OCI-LY7 (cell line): Measurements from ENCODE around the gene ZNF283. TPM values are rescaled to one million over a fixed set of nuclear protein-coding genes. Genes with fewer than 3 reads are reported as not detected.

Source experiments
- BruUV-seq: library from RNA; stranded (reverse); fragments of 400-500 nt; replicated peaks from 2 replicates; lab custom pipeline; 2021; lab: Mats Ljungman, UMichigan
- CTCF ChIA-PET: fragments of 300-600 bp; sonication (Branson Sonifier 250); formaldehyde crosslinking; loops from one replicate; lab custom pipeline; 2022; ENCODE audit warnings: antibody characterized with exemption; ENCODE audit not compliant: unreplicated experiment; lab: Charles Lee
- POLR2A ChIA-PET: fragments of 300-600 bp; sonication (Branson Sonifier 250); formaldehyde crosslinking; loops from one replicate; lab custom pipeline; 2022; ENCODE audit warnings: antibody characterized with exemption; lab: Charles Lee
- DNase-seq: peaks from one replicate; pipeline ENCODE4 v3.0.0-alpha.2; 2015; ENCODE audit warnings: low spot score
- H2AFZ ChIP-seq: fragments of 200-600 bp; sonication (generic), shearing (Covaris generic); 2 replicates; pipeline ENCODE4 v1.6.1; 2014; ENCODE audit warnings: mild to moderate bottlenecking, antibody characterized with exemption, low read length, moderate library complexity
- H3K27ac ChIP-seq: fragments of 200-600 bp; sonication (generic); 2 replicates; pipeline ENCODE4 v1.5.1; 2014; ENCODE audit warnings: mixed run types, low read depth, mild to moderate bottlenecking, moderate library complexity, low read length, inconsistent platforms; ENCODE audit not compliant: poor library complexity, severe bottlenecking
- H3K36me3 ChIP-seq: fragments of 200-600 bp; sonication (generic); 2 replicates; pipeline ENCODE4 v1.6.1; 2014; ENCODE audit warnings: mild to moderate bottlenecking, antibody characterized with exemption, low read length, moderate library complexity, mixed read lengths; ENCODE audit not compliant: insufficient read depth
- H3K4me1 ChIP-seq: fragments of 200-600 bp; sonication (generic); 2 replicates; pipeline ENCODE4 v1.5.1; 2014; ENCODE audit warnings: mild to moderate bottlenecking, low read length; ENCODE audit not compliant: insufficient read depth, poor library complexity, severe bottlenecking
- H3K4me2 ChIP-seq: fragments of 200-600 bp; sonication (generic); 2 replicates; pipeline ENCODE4 v1.6.1; 2014; ENCODE audit warnings: mild to moderate bottlenecking, low read length
- H3K4me3 ChIP-seq: fragments of 200-600 bp; sonication (generic); 2 replicates; pipeline ENCODE4 v1.5.1; 2014; ENCODE audit warnings: mild to moderate bottlenecking, low read depth, low read length; ENCODE audit not compliant: poor library complexity, severe bottlenecking
- H3K79me2 ChIP-seq: fragments of 200-600 bp; sonication (generic); 2 replicates; pipeline ENCODE4 v1.6.1; 2016; ENCODE audit warnings: low read depth, mild to moderate bottlenecking, low read length, moderate library complexity, mixed read lengths; ENCODE audit not compliant: insufficient read depth
- H3K9me2 ChIP-seq: fragments of 200-600 bp; sonication (generic); 2 replicates; pipeline ENCODE4 v1.6.1; 2016; ENCODE audit warnings: mild to moderate bottlenecking, low read length, mixed read lengths; ENCODE audit not compliant: insufficient read depth
- H3K9me3 ChIP-seq: fragments of 200-600 bp; sonication (generic); 2 replicates; pipeline ENCODE4 v1.6.1; 2014; ENCODE audit warnings: mild to moderate bottlenecking, mixed run types, low read length, mixed read lengths
- H4K20me1 ChIP-seq: fragments of 200-600 bp; sonication (generic); 2 replicates; pipeline ENCODE4 v1.6.1; 2014; ENCODE audit warnings: mild to moderate bottlenecking, antibody characterized with exemption, low read length, moderate library complexity, mixed read lengths; ENCODE audit not compliant: insufficient read depth
- EZH2phosphoT487 ChIP-seq: fragments of 200-600 bp; sonication (generic); IDR thresholded peaks from 2 replicates; pipeline ENCODE4 v1.6.1; 2018; ENCODE audit warnings: low read depth, borderline replicate concordance, mild to moderate bottlenecking, mixed run types, antibody characterized with exemption, low read length, moderate library complexity, mixed read lengths
- intact Hi-C: fragments of 100-400 bp; cut with micrococcal nuclease; formaldehyde crosslinking; loops from one replicate; pipeline ENCODE4 v1.10.0; 2022; ENCODE audit not compliant: unreplicated experiment
- total RNA-seq, 2 experiments: library from RNA; depleted of rRNA in 1 of 2; stranded (reverse); fragments of >200 nt in 1 of 2; shearing (Covaris generic) in 1 of 2; gene quantifications; 2 replicates each; pipeline ENCODE4 v1.2.3, GENCODE V29; 2014 to 2022
- TF ChIP-seq, protein P1 (sequence below): fragments of 200-600 bp; sonication (generic); conservative IDR thresholded peaks from 2 replicates; pipeline ENCODE4 v1.5.1; 2014; ENCODE audit warnings: mild to moderate bottlenecking, antibody characterized with exemption, low read length, moderate library complexity, mixed read lengths

Gene ZNF283
- total RNA-seq, 2 experiments from 2014 or later: 2.8 to 4.8 TPM

DNA sequence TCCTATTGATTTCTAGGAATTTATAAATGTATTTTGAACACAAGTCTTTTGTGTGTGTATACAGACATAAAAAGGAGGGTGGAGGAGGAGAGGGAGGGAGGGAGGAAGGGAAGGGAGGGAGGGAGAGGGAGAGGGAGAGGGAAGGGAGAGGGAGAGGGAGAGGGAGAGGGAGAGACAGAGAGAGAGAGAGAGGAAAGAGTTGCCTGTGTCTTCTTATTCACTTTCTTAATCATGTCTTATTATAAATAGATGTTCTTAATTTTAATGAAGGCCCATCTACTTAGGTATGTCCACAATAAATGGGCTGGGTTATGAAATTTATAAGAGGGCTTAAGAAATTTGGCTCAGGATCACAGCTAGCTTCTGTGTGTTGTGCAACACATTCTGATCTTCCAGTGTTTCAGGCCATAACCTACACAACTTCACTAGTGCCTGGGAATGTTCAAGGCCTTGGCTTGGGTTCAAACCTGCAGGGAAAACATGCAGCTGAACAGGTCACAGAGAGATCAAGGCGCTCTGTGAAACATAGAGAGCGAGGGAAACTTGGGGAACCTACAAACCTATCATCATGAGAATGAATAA lies 68.7 kb downstream of the ZNF283 start:
- no peaks in the 10 kb centered on the region for H3K36me3 ChIP-seq
- ChIA-PET CTCF (no interaction called here), POLR2A (no interaction called here)
- intact Hi-C loops: no loop called here
- H3K4me2 ChIP-seq: no peak overlapping the region
- H3K4me3 ChIP-seq: no peak overlapping the region
- no peak for DNase-seq
- no peak for TF ChIP-seq EZH2phosphoT487
- TF ChIP-seq, protein P1, sequence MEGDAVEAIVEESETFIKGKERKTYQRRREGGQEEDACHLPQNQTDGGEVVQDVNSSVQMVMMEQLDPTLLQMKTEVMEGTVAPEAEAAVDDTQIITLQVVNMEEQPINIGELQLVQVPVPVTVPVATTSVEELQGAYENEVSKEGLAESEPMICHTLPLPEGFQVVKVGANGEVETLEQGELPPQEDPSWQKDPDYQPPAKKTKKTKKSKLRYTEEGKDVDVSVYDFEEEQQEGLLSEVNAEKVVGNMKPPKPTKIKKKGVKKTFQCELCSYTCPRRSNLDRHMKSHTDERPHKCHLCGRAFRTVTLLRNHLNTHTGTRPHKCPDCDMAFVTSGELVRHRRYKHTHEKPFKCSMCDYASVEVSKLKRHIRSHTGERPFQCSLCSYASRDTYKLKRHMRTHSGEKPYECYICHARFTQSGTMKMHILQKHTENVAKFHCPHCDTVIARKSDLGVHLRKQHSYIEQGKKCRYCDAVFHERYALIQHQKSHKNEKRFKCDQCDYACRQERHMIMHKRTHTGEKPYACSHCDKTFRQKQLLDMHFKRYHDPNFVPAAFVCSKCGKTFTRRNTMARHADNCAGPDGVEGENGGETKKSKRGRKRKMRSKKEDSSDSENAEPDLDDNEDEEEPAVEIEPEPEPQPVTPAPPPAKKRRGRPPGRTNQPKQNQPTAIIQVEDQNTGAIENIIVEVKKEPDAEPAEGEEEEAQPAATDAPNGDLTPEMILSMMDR: no peak
- no TSS peak for BruUV-seq
- H3K9me3 ChIP-seq: no peaks in the 10 kb centered on the region
- no peaks in the 10 kb centered on the region for H4K20me1 ChIP-seq
- no peak overlapping the region for H2AFZ ChIP-seq
- H3K4me1 ChIP-seq: no peaks in the 10 kb centered on the region
- H3K79me2 ChIP-seq: no peaks in the 10 kb centered on the region
- H3K9me2 ChIP-seq: no peaks in the 10 kb centered on the region
- H3K27ac ChIP-seq: no peak overlapping the region

Other genes starting within 250 kb of the ZNF283 start
- 6.4 and 23.0 TPM in 2 replicates for gene IRGQ, start 231.2 kb upstream of the ZNF283 start, total RNA-seq (2014; rRNA removed; shearing (Covaris generic))
- 15.1 and 15.3 TPM in 2 replicates for gene IRGQ, start 231.2 kb upstream of the ZNF283 start, total RNA-seq (2022)
- 11.6 and 20.2 TPM in 2 replicates for gene ZNF576, start 230.7 kb upstream of the ZNF283 start, total RNA-seq (2014; rRNA removed; shearing (Covaris generic))
- gene ZNF576, start 230.7 kb upstream of the ZNF283 start, total RNA-seq (2022): 14.5 and 17.8 TPM in 2 replicates
- 0.36 and 0.73 TPM in 2 replicates for gene SRRM5, start 215.2 kb upstream of the ZNF283 start, total RNA-seq (2014; rRNA removed; shearing (Covaris generic))
- 0.61 and 0.85 TPM in 2 replicates for gene SRRM5, start 215.2 kb upstream of the ZNF283 start, total RNA-seq (2022)
- 91.1 and 98.1 TPM in 2 replicates for gene ZNF428, start 207.7 kb upstream of the ZNF283 start, total RNA-seq (2014; rRNA removed; shearing (Covaris generic))
- 28.5 and 31.0 TPM in 2 replicates for gene ZNF428, start 207.7 kb upstream of the ZNF283 start, total RNA-seq (2022)
- 0.05 TPM in 1 of 2 replicates, not detected in the other for gene CADM4, start 187.5 kb upstream of the ZNF283 start, total RNA-seq (2014; rRNA removed; shearing (Covaris generic))
- gene CADM4, start 187.5 kb upstream of the ZNF283 start, total RNA-seq (2022): not detected in 2 replicates
- gene PLAUR, start 157.2 kb upstream of the ZNF283 start, total RNA-seq (2014; rRNA removed; shearing (Covaris generic)): 0.41 TPM in 1 of 2 replicates, not detected in the other
- 0.57 and 0.76 TPM in 2 replicates for gene PLAUR, start 157.2 kb upstream of the ZNF283 start, total RNA-seq (2022)
- not detected in 2 replicates for gene IRGC, start 111.2 kb upstream of the ZNF283 start, total RNA-seq (2014; rRNA removed; shearing (Covaris generic))
- gene IRGC, start 111.2 kb upstream of the ZNF283 start, total RNA-seq (2022): not detected in 2 replicates
- 49.1 and 65.6 TPM in 2 replicates for gene SMG9, start 72.4 kb upstream of the ZNF283 start, total RNA-seq (2014; rRNA removed; shearing (Covaris generic))
- gene SMG9, start 72.4 kb upstream of the ZNF283 start, total RNA-seq (2022): 75.5 and 83.1 TPM in 2 replicates
- 31.3 and 39.7 TPM in 2 replicates for gene KCNN4, start 46.3 kb upstream of the ZNF283 start, total RNA-seq (2014; rRNA removed; shearing (Covaris generic))
- gene KCNN4, start 46.3 kb upstream of the ZNF283 start, total RNA-seq (2022): 39.3 and 40.0 TPM in 2 replicates
- gene LYPD5, start 24.9 kb upstream of the ZNF283 start, total RNA-seq (2014; rRNA removed; shearing (Covaris generic)): not detected in 2 replicates
- gene LYPD5, start 24.9 kb upstream of the ZNF283 start, total RNA-seq (2022): not detected in 2 replicates
- gene ZNF404, start 56.6 kb downstream of the ZNF283 start, total RNA-seq (2014; rRNA removed; shearing (Covaris generic)): not detected in 2 replicates
- gene ZNF404, start 56.6 kb downstream of the ZNF283 start, total RNA-seq (2022): not detected in 2 replicates
- gene ZNF45, start 108.0 kb downstream of the ZNF283 start, total RNA-seq (2014; rRNA removed; shearing (Covaris generic)): 14.5 and 15.3 TPM in 2 replicates
- gene ZNF45, start 108.0 kb downstream of the ZNF283 start, total RNA-seq (2022): 9.7 and 12.7 TPM in 2 replicates
- 0.21 and 0.28 TPM in 2 replicates for gene ZNF221, start 123.9 kb downstream of the ZNF283 start, total RNA-seq (2014; rRNA removed; shearing (Covaris generic))
- not detected in 2 replicates for gene ZNF221, start 123.9 kb downstream of the ZNF283 start, total RNA-seq (2022)
- not detected in 2 replicates for gene ZNF155, start 156.9 kb downstream of the ZNF283 start, total RNA-seq (2014; rRNA removed; shearing (Covaris generic))
- gene ZNF155, start 156.9 kb downstream of the ZNF283 start, total RNA-seq (2022): not detected in 2 replicates
- gene ZNF230, start 175.6 kb downstream of the ZNF283 start, total RNA-seq (2014; rRNA removed; shearing (Covaris generic)): 1.7 and 1.8 TPM in 2 replicates
- gene ZNF230, start 175.6 kb downstream of the ZNF283 start, total RNA-seq (2022): 1.6 and 2.8 TPM in 2 replicates
- gene ZNF222, start 198.1 kb downstream of the ZNF283 start, total RNA-seq (2014; rRNA removed; shearing (Covaris generic)): not detected in 2 replicates
- not detected in 2 replicates for gene ZNF222, start 198.1 kb downstream of the ZNF283 start, total RNA-seq (2022)
- not detected in 2 replicates for gene ZNF223, start 224.7 kb downstream of the ZNF283 start, total RNA-seq (2014; rRNA removed; shearing (Covaris generic))
- not detected in 2 replicates for gene ZNF223, start 224.7 kb downstream of the ZNF283 start, total RNA-seq (2022)
- not detected in 2 replicates for gene ZNF284, start 244.8 kb downstream of the ZNF283 start, total RNA-seq (2014; rRNA removed; shearing (Covaris generic))
- gene ZNF284, start 244.8 kb downstream of the ZNF283 start, total RNA-seq (2022): not detected in 2 replicates